Measurements from ENCODE around the gene ILDR2.

ILDR2 gene

DNA sequence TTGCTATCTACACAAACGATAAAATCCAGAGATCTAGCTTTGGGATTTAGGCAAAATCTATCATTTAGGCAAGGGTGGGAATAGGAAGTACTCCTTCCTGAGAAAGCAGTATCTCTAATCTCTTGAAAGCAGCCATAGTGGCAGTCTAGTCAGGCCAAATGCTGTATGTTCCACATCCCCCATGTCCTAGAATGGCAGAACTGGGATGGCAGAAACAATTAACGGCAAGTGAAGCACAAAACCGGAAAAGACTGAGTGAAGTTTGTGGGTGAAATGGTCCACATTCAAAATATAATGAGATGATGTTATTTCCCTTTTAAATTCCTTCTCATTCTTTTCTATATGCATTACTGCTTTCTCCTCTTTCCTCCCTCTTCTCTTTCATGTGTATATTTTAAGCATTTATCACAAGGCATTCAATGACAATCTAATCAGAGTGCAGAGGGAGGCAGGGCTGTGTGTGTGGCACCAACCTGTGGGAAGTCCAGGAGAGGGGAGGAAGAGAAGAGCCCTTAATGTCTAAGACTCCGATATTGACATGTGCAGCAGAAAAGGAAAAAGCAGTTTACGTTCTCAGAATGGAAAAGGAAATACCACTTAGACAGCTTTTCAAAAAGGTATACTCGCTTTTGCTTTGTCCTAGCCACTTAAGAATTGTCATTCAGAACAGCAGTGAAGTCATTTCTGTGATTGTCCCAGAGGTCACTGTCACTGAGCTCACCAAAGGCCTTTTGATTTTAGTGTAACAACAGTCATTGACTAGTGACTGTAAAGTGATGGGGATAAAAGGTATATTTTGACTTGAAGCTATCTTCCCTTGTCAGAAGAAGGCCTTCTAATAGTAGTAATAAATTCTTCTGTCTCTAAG lies 57.0 kb downstream of the ILDR2 start:
- in situ Hi-C loops (cut with HindIII; ENCODE audit: low pct_ligation_motif_present, low sequenced_read_pairs): loop anchor here (10.0 kb wide), 1 partner anchor 146 kb away; no protein-coding TSS in a partner anchor
- no peaks in the 10 kb centered on the region for H3K36me3 ChIP-seq (replicated peaks)

DNA sequence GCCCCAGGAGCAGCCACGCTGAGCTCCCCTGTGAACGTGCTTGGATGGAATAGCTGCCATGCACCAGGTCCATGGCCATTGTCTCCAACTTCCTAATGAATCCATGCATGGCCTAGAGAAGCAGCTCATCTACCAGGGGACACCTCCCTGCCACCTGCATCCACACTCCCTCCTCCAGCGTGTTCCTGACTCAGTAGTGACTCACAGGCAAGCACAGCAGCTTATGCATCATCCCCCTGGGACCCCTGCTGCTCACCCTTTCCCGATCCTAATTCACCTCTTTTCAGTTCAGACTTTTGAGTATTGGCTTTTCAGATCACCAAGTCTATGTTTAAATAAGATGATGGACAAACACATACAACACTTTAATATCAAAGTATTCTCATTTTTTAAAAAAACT lies 59.4 kb downstream of the ILDR2 start:
- H3K4me3 ChIP-seq (ENCODE audit: low read depth, low read length): no peak overlapping the region
- H3K36me3 ChIP-seq (replicated peaks): no peaks in the 10 kb centered on the region
- TF ChIP-seq, protein P1, sequence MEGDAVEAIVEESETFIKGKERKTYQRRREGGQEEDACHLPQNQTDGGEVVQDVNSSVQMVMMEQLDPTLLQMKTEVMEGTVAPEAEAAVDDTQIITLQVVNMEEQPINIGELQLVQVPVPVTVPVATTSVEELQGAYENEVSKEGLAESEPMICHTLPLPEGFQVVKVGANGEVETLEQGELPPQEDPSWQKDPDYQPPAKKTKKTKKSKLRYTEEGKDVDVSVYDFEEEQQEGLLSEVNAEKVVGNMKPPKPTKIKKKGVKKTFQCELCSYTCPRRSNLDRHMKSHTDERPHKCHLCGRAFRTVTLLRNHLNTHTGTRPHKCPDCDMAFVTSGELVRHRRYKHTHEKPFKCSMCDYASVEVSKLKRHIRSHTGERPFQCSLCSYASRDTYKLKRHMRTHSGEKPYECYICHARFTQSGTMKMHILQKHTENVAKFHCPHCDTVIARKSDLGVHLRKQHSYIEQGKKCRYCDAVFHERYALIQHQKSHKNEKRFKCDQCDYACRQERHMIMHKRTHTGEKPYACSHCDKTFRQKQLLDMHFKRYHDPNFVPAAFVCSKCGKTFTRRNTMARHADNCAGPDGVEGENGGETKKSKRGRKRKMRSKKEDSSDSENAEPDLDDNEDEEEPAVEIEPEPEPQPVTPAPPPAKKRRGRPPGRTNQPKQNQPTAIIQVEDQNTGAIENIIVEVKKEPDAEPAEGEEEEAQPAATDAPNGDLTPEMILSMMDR (IDR thresholded peaks at IDR 0.05; ENCODE audit: low read depth, low read length, missing control alignments): no peak
- in situ Hi-C loops (cut with HindIII; ENCODE audit: low pct_ligation_motif_present, low sequenced_read_pairs): loop anchor here (10.0 kb wide), 1 partner anchor 149 kb away; no protein-coding TSS in a partner anchor
- DNase-seq: peak; percentile 58
- H3K27ac ChIP-seq: no peak overlapping the region
- H3K27me3 ChIP-seq (replicated peaks): peaks cover 25% of the 10 kb centered on the region

More for the DNA sequence above, 57.0 kb downstream of the ILDR2 start:
- Histone ChIP-seq H3K27ac (no peak overlapping the region), H3K4me3 (ENCODE audit: low read depth, low read length) (no peak overlapping the region), H3K27me3 (replicated peaks) (peaks cover 42% of the 10 kb centered on the region)
- DNase-seq: no peak
- TF ChIP-seq, protein P1 (IDR thresholded peaks at IDR 0.05; ENCODE audit: low read depth, low read length, missing control alignments): no peak

DNA sequence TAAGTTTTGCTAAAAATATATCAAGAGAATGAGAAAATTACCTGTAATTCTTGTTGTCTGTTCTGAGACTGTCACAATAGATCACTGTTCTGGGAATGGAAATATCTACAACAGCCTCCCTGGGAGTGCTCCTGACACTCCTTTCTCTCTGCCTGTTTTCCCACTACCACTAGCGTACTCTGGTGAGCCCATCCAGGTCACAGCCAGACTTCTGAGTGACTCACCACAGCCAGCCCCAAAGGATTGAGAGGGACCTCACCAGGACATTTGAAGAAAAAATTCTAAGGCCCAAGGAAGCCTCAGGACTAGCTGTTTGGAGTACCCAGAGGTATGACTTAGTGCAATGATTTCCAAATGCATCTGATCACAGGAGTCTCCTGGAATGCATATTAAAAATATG lies 60.3 kb downstream of the ILDR2 start:
- H3K36me3 ChIP-seq (replicated peaks): no peaks in the 10 kb centered on the region
- TF ChIP-seq, protein P1 (IDR thresholded peaks at IDR 0.05; ENCODE audit: low read depth, low read length, missing control alignments): no peak
- H3K27ac ChIP-seq: no peak overlapping the region
- in situ Hi-C loops (cut with HindIII; ENCODE audit: low pct_ligation_motif_present, low sequenced_read_pairs): loop anchor here (10.0 kb wide), 1 partner anchor 150 kb away; no protein-coding TSS in a partner anchor
- no peak for DNase-seq
- H3K27me3 ChIP-seq (replicated peaks): peaks cover 16% of the 10 kb centered on the region
- H3K4me3 ChIP-seq (ENCODE audit: low read depth, low read length): no peak overlapping the region

DNA sequence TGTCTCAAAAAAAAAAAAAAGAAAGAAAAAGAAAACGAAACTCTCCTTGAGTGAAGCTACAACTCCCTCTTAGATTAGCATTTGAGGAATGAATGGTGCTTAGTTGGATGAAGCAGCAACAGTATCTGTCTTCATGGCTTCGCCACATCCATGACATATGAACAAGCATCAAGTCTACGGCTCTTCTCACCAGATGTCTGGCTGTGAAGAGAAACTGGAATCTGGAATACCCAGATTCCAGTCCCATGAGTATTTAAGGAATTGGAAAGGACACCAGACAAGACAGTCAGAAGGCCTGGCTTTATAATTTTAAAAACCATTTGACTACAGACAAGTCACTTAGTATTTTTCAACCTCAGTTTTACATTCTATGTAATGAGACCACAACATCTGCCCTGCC lies 61.2 kb downstream of the ILDR2 start:
- TF ChIP-seq, protein P1 (IDR thresholded peaks at IDR 0.05; ENCODE audit: low read depth, low read length, missing control alignments): no peak
- peaks cover 8% of the 10 kb centered on the region for H3K27me3 ChIP-seq (replicated peaks)

DNA sequence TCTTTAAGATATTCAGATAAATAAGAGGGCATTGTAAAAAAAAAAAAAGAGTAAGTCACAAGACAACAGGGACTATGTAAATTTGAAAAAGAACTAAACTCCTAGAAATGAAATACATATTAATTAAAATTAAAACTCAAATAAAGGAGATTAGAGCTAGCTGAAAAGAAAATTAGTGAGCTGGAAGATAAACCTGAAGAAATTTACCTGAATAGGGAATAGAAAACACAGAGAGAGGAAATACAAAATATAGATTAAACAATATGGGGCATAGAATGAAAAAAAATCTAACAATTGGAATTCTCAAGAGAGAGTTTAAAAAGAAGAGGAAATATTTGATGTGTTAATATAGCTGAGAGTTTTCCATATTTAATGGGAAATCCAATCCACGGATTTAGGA lies 63.7 kb downstream of the ILDR2 start:
- TF ChIP-seq, protein P1 (IDR thresholded peaks at IDR 0.05; ENCODE audit: low read depth, low read length, missing control alignments): no peak
- Histone ChIP-seq H3K27ac (no peak overlapping the region), H3K27me3 (replicated peaks) (no peaks in the 10 kb centered on the region), H3K4me3 (ENCODE audit: low read depth, low read length) (no peak overlapping the region), H3K36me3 (replicated peaks) (no peaks in the 10 kb centered on the region)
- no peak for DNase-seq
- in situ Hi-C loops (cut with HindIII; ENCODE audit: low pct_ligation_motif_present, low sequenced_read_pairs): loop anchor here (10.0 kb wide), 1 partner anchor 153 kb away; no protein-coding TSS in a partner anchor

More for the DNA sequence above, 61.2 kb downstream of the ILDR2 start:
- in situ Hi-C loops (cut with HindIII; ENCODE audit: low pct_ligation_motif_present, low sequenced_read_pairs): loop anchor here (10.0 kb wide), 1 partner anchor 151 kb away; no protein-coding TSS in a partner anchor
- H3K27ac ChIP-seq: no peak overlapping the region
- no peak for DNase-seq
- H3K4me3 ChIP-seq (ENCODE audit: low read depth, low read length): no peak overlapping the region
- H3K36me3 ChIP-seq (replicated peaks): no peaks in the 10 kb centered on the region

Data from brain microvascular endothelial cell (primary cell).